Measurements from ENCODE around the gene TCTN2. TPM values are rescaled to one million over a fixed set of nuclear protein-coding genes. Genes with fewer than 3 reads are reported as not detected.
A peak's percentile ranks its signal among the peaks of the same experiment; 100 is the strongest.

TCTN2 gene
- total RNA-seq, 1 donor: 13.0 TPM

DNA sequence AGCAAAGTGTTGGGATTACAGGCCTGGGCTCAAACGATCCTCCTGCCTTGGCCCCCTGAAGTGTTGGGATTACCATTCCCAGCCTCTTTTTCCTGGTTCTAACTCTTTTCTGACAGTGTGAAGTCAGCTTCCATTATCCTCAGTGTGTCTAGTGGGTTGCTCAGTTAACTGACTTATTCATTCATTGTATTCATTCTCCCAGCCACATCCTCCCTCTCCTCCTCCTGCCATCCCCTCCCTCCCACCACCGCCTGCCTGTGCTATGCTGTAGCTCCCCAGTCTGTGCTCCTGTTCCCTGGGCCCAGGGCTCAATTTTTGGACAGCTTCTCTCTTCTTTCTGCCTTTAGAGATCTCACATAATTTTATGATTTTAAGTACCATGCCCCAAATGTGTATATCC lies 60.7 kb downstream of the TCTN2 start:
- TF ChIP-seq, protein P1, sequence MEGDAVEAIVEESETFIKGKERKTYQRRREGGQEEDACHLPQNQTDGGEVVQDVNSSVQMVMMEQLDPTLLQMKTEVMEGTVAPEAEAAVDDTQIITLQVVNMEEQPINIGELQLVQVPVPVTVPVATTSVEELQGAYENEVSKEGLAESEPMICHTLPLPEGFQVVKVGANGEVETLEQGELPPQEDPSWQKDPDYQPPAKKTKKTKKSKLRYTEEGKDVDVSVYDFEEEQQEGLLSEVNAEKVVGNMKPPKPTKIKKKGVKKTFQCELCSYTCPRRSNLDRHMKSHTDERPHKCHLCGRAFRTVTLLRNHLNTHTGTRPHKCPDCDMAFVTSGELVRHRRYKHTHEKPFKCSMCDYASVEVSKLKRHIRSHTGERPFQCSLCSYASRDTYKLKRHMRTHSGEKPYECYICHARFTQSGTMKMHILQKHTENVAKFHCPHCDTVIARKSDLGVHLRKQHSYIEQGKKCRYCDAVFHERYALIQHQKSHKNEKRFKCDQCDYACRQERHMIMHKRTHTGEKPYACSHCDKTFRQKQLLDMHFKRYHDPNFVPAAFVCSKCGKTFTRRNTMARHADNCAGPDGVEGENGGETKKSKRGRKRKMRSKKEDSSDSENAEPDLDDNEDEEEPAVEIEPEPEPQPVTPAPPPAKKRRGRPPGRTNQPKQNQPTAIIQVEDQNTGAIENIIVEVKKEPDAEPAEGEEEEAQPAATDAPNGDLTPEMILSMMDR (IDR thresholded peaks at IDR 0.05; ENCODE audit: insufficient read depth, low read depth, low read length): no peak
- DNase-seq (ENCODE audit: low read depth): no peak
- no peak overlapping the region for H3K4me3 ChIP-seq (ENCODE audit: low read depth, low read length)

GRCh38 chr12:123732251-123732650 lies 61.3 kb downstream of the TCTN2 start:
- TF ChIP-seq, protein P1 (IDR thresholded peaks at IDR 0.05; ENCODE audit: insufficient read depth, low read depth, low read length): no peak
- no peak overlapping the region for H3K4me3 ChIP-seq (ENCODE audit: low read depth, low read length)
- no peak for DNase-seq (ENCODE audit: low read depth)

DNA sequence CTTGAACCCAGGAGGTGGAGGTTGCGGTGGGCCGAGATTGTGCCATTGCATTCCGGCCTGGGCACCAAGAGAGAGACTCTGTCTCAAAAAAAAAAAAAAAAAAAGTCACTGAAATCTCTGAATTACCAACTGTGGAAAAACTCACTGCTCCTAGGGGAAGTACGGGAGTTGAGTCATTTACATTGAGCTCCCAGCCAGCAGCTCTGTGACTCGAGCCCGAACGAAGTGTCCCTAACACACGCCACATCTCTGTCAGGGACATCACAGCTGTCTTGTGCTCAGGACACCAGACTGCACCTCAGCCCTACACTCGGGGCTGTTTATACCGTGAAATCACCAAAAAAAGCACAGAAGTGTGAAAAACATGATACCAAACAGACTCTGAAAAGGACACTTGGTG lies 62.3 kb downstream of the TCTN2 start:
- no peak overlapping the region for H3K4me3 ChIP-seq (ENCODE audit: low read depth, low read length)
- DNase-seq (ENCODE audit: low read depth): no peak
- TF ChIP-seq, protein P1 (IDR thresholded peaks at IDR 0.05; ENCODE audit: insufficient read depth, low read depth, low read length): no peak

DNA sequence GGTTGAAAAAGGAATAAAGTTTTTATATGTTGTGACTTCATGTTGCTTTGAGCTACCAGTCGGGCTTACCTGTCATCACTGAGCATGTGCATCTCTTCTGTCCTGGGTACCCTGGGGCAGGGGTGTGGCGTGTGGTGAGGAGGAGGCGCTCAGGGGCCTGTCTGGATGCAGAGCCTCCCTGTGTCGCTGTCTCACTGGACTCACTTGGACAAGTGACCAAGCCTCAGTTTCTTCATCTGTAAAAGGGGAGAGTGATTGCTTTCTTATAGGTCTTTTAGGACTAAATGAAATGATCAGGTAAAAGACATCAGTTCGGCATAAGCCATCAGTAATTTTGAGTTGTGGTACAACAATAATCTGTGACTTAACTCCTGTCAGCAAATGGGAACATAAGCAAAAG lies 63.4 kb downstream of the TCTN2 start:
- DNase-seq (ENCODE audit: low read depth): no peak
- H3K4me3 ChIP-seq (ENCODE audit: low read depth, low read length): no peak overlapping the region
- TF ChIP-seq, protein P1 (IDR thresholded peaks at IDR 0.05; ENCODE audit: insufficient read depth, low read depth, low read length): no peak

- H3K4me3 ChIP-seq (ENCODE audit: low read depth, low read length): no peak overlapping the region
- TF ChIP-seq, protein P1 (IDR thresholded peaks at IDR 0.05; ENCODE audit: insufficient read depth, low read depth, low read length): no peak
- no peak for DNase-seq (ENCODE audit: low read depth)
Observed at GRCh38 chr12:123741937-123742572, 71.1 kb downstream of the TCTN2 start.

GRCh38 chr12:123743002-123743401 lies 72.1 kb downstream of the TCTN2 start:
- TF ChIP-seq, protein P1 (IDR thresholded peaks at IDR 0.05; ENCODE audit: insufficient read depth, low read depth, low read length): no peak
- no peak for DNase-seq (ENCODE audit: low read depth)
- H3K4me3 ChIP-seq (ENCODE audit: low read depth, low read length): no peak overlapping the region

- TF ChIP-seq, protein P1 (IDR thresholded peaks at IDR 0.05; ENCODE audit: insufficient read depth, low read depth, low read length): peak; percentile 31
- H3K4me3 ChIP-seq (ENCODE audit: low read depth, low read length): no peak overlapping the region
- peak; percentile 12 for DNase-seq (ENCODE audit: low read depth)
Observed at GRCh38 chr12:123744836-123745235, 73.9 kb downstream of the TCTN2 start.

All from fibroblast of villous mesenchyme (primary cell).